B cell (primary cell): ENCODE data around the gene PHACTR3. TPM values are rescaled to one million over a fixed set of nuclear protein-coding genes. Genes with fewer than 3 reads are reported as not detected.

Experiments used
- ATAC-seq: fragments of 200-7000 bp; cut with Tn5 transposase; one replicate; pipeline ENCODE4 v1.10.0; 2021; ENCODE audit warnings: low read depth, mild to moderate bottlenecking, moderate number of reproducible peaks, moderate library complexity
- CTCF ChIA-PET: fragments of 350-600 bp; sonication (Branson Sonifier 250); formaldehyde crosslinking; loops from one replicate; lab custom pipeline; 2021; ENCODE audit warnings: antibody characterized with exemption, inconsistent platforms; lab: Charles Lee
- POLR2A ChIA-PET: fragments of 350-600 bp; sonication (Branson Sonifier 250); formaldehyde crosslinking; loops from one replicate; lab custom pipeline; 2021; ENCODE audit warnings: antibody characterized with exemption; lab: Charles Lee
- DNase-seq: peaks from one replicate; pipeline ENCODE4 v3.0.0; 2013
- H2AFZ ChIP-seq: 2 replicates; pipeline ENCODE4 v1.6.1; 2012; ENCODE audit warnings: mild to moderate bottlenecking, low read depth, low read length; ENCODE audit not compliant: insufficient read depth, poor library complexity, severe bottlenecking
- H3K27ac ChIP-seq, 2 donors: 1 replicate in 1 of 2; 2 replicates in 1 of 2; pipeline ENCODE4 v1.5.1; 2012 to 2013; ENCODE audit warnings: low read length in 2 of 2, mild to moderate bottlenecking in 2 of 2, moderate library complexity in 1 of 2
- H3K27me3 ChIP-seq, 4 experiments: fragments of 200-600 bp in 1 of 4; sonication (generic) in 1 of 4; replicated peaks in 1 of 4; 1 replicate in 2 of 4; 2 replicates in 2 of 4; pipeline versions ENCODE4 v1.6.1 to v1.7.0; 2013 to 2016; ENCODE audit warnings: low read length in 3 of 4, mild to moderate bottlenecking in 2 of 4, mixed read lengths in 1 of 4, moderate library complexity in 1 of 4; ENCODE audit not compliant: insufficient read depth in 4 of 4, control insufficient read depth in 3 of 4; ENCODE audit errors: control extremely low read depth in 1 of 4
- H3K36me3 ChIP-seq, 2 experiments: replicated peaks in 1 of 2; 1 replicate in 1 of 2; 2 replicates in 1 of 2; pipeline versions ENCODE4 v1.6.1 to v1.7.1; 2013; ENCODE audit warnings: low read length in 1 of 2; ENCODE audit not compliant: insufficient read depth in 2 of 2, control insufficient read depth in 1 of 2; ENCODE audit errors: control extremely low read depth in 1 of 2, extremely low read depth in 1 of 2
- H3K4me1 ChIP-seq, 2 donors: fragments of 200-600 bp in 1 of 2; sonication (generic) in 1 of 2; 1 replicate in 1 of 2; 2 replicates in 1 of 2; pipeline versions ENCODE4 v1.5.1 to v1.6.1; 2013 to 2017; ENCODE audit warnings: low read length in 2 of 2; ENCODE audit not compliant: control insufficient read depth in 2 of 2, insufficient read depth in 2 of 2
- H3K4me2 ChIP-seq: replicated peaks from 2 replicates; pipeline ENCODE3; 2012; ENCODE audit warnings: mild to moderate bottlenecking, low read depth, low read length; ENCODE audit not compliant: poor library complexity, severe bottlenecking
- H3K4me3 ChIP-seq, 5 experiments: fragments of 200-600 bp in 1 of 5; sonication (generic) in 1 of 5; 1 replicate in 3 of 5; 2 replicates in 2 of 5; pipeline versions ENCODE4 v1.5.1 to v1.7.0; 2011 to 2016; ENCODE audit warnings: low read length in 4 of 5, mild to moderate bottlenecking in 4 of 5, low read depth in 2 of 5, control low read depth in 1 of 5, moderate library complexity in 1 of 5; ENCODE audit not compliant: insufficient read depth in 1 of 5; ENCODE audit errors: control extremely low read depth in 1 of 5, extremely low read depth in 1 of 5
- H3K79me2 ChIP-seq: fragments of 200-600 bp; sonication (generic); one replicate; pipeline ENCODE4 v1.6.0; 2016; ENCODE audit warnings: low read length; ENCODE audit not compliant: control insufficient read depth, insufficient read depth
- H3K9ac ChIP-seq: fragments of 200-600 bp; sonication (generic); 2 replicates; pipeline ENCODE4 v1.6.1; 2017; ENCODE audit warnings: mild to moderate bottlenecking, low read length, moderate library complexity
- H3K9me3 ChIP-seq, 3 donors: one replicate each; pipeline versions ENCODE4 v1.6.1 to v1.7.1; 2013; ENCODE audit warnings: low read length in 2 of 3; ENCODE audit not compliant: control insufficient read depth in 2 of 3, insufficient read depth in 1 of 3; ENCODE audit errors: control extremely low read depth in 1 of 3
- H4K20me1 ChIP-seq: 2 replicates; pipeline ENCODE4 v1.6.0; 2012; ENCODE audit warnings: mild to moderate bottlenecking, low read length; ENCODE audit not compliant: insufficient read depth, control insufficient read depth, poor library complexity, severe bottlenecking
- H3K27ac Mint-ChIP-seq: one replicate; pipeline ENCODE4 v1.8.0; 2021; ENCODE audit warnings: mixed read lengths
- H3K27me3 Mint-ChIP-seq: one replicate; pipeline ENCODE4 v1.8.0; 2021; ENCODE audit warnings: mixed read lengths
- H3K4me1 Mint-ChIP-seq: one replicate; pipeline ENCODE4 v1.8.0; 2021; ENCODE audit warnings: mixed read lengths
- H3K4me3 Mint-ChIP-seq: one replicate; pipeline ENCODE4 v1.8.0; 2021; ENCODE audit warnings: mixed read lengths
- H3K9me3 Mint-ChIP-seq: one replicate; pipeline ENCODE4 v1.8.0; 2022; ENCODE audit warnings: mixed read lengths; ENCODE audit not compliant: insufficient read depth
- CTCF ChIP-seq: fragments of 200-600 bp; IDR thresholded peaks from one replicate; pipeline ENCODE4 v1.8.0; 2022; ENCODE audit warnings: antibody characterized with exemption, mild to moderate bottlenecking
- EZH2 ChIP-seq: IDR thresholded peaks from 2 replicates; pipeline ENCODE4 v1.6.1; 2012; ENCODE audit warnings: borderline replicate concordance, low read depth, mild to moderate bottlenecking, moderate library complexity, low read length; ENCODE audit not compliant: insufficient read depth, poor library complexity, severe bottlenecking
- WGBS: methylation state at CpG from one replicate; pipeline ENCODE4 v1.1.5; 2013; ENCODE audit warnings: missing lambda C conversion rate; ENCODE audit not compliant: insufficient coverage; 5-methylcytosine and 5-hydroxymethylcytosine counted together
- intact Hi-C: fragments of 100-400 bp; cut with micrococcal nuclease; formaldehyde crosslinking; loops from one replicate; pipeline ENCODE4 v1.10.0; 2022
- polyA plus RNA-seq: library from polyadenylated mRNA; depleted of rRNA; stranded (reverse); fragments of >200 nt; gene quantifications from 2 replicates; pipeline ENCODE4 v1.2.3, GENCODE V29; 2012
- total RNA-seq, 2 donors: library from RNA; stranded (reverse); fragments of 120-200 nt in 1 of 2; gene quantifications; 1 replicate in 1 of 2; 2 replicates in 1 of 2; pipeline versions ENCODE4 v1.2.3 to v1.2.4, GENCODE V29; 2013 to 2022

The PHACTR3 gene
- total and polyA plus RNA-seq, 2 donors (not counting 1 experiment from before 2014, with no cell fraction given), result not detected

- Histone ChIP-seq H4K20me1 (no peaks in the 10 kb centered on the region), H3K4me2 (no peak overlapping the region), H3K27me3 (peaks cover 0 to 3% (median 0%) of the 10 kb centered on the region in 4 experiments), H3K9me3 (no peaks in the 10 kb centered on the region), H3K36me3 (no peaks in the 10 kb centered on the region), H3K4me3 (no peak overlapping the region), H2AFZ (no peak overlapping the region), H3K79me2 (no peaks in the 10 kb centered on the region), H3K4me1 (no peaks in the 10 kb centered on the region), H3K9ac (no peak overlapping the region), H3K27ac (no peak overlapping the region)
- CTCF ChIA-PET, result interaction anchor here (4.6 kb wide), 1 partner anchor 11 kb away, joined by 27 read pairs; no protein-coding TSS in a partner anchor
- no peak for DNase-seq
- Mint-ChIP-seq H3K4me1 (no peaks in the 10 kb centered on the region), H3K27ac (no peak overlapping the region), H3K4me3 (no peak overlapping the region), H3K27me3 (peaks cover 5% of the 10 kb centered on the region), H3K9me3 (no peaks in the 10 kb centered on the region)
- no peak for ATAC-seq
- TF ChIP-seq EZH2 (no peak), CTCF (peak; percentile 40)
- POLR2A ChIA-PET, result no interaction called here
- intact Hi-C loops, result no loop called here
- WGBS, result 92% methylated on average over 3 of the region's 7 CpGs
Measured at GRCh38 chr20:59560588-59561227, 43.6 kb upstream of the PHACTR3 start.

- H3K9me3 Mint-ChIP-seq, result no peaks in the 10 kb centered on the region
- Histone ChIP-seq H3K4me1 (no peaks in the 10 kb centered on the region), H3K79me2 (no peaks in the 10 kb centered on the region), H3K4me3 (no peak overlapping the region), H3K9ac (no peak overlapping the region), H3K9me3 (no peaks in the 10 kb centered on the region), H2AFZ (no peak overlapping the region), H4K20me1 (no peaks in the 10 kb centered on the region), H3K27me3 (peaks cover 0 to 3% (median 0%) of the 10 kb centered on the region in 4 experiments), H3K4me2 (no peak overlapping the region), H3K36me3 (no peaks in the 10 kb centered on the region), H3K27ac (no peak overlapping the region)
- ChIA-PET CTCF (interaction anchor here (4.6 kb wide), 1 partner anchor 10 kb away, joined by 27 read pairs; no protein-coding TSS in a partner anchor), POLR2A (no interaction called here)
- H3K4me3 Mint-ChIP-seq, result no peak overlapping the region
- peaks cover 5% of the 10 kb centered on the region for H3K27me3 Mint-ChIP-seq
- intact Hi-C loops, result no loop called here
- TF ChIP-seq CTCF, result no peak
- TF ChIP-seq EZH2, result no peak
- WGBS, result 80% methylated on average over 4 of the region's 4 CpGs
- no peaks in the 10 kb centered on the region for H3K4me1 Mint-ChIP-seq
- H3K27ac Mint-ChIP-seq, result no peak overlapping the region
- no peak for DNase-seq
- ATAC-seq, result no peak
Measured at GRCh38 chr20:59561228-59561605, 43.1 kb upstream of the PHACTR3 start.
